GM12892 (cell line): ENCODE data around the gene CRTC1.

ENCODE experiments used
- POLR2A ChIP-seq: IDR thresholded peaks from 2 replicates; pipeline ENCODE4 v1.6.1; 2011; ENCODE audit warnings: low read depth, low read length, control low read depth
- POLR2AphosphoS5 ChIP-seq: IDR thresholded peaks from 2 replicates; pipeline ENCODE4 v1.6.1; 2011; ENCODE audit warnings: low read depth, low read length, control low read depth

- TF ChIP-seq POLR2AphosphoS5 (no peak), POLR2A (no peak)
These were observed 76.5 kb downstream of the CRTC1 start for GRCh38 chr19:18759995-18760426.
